GM12878 (cell line): Measurements from ENCODE around the gene LZIC. TPM values are rescaled to one million over a fixed set of nuclear protein-coding genes. Genes with fewer than 3 reads are reported as not detected.

Experiments
- BHLHE40 ChIP-seq, 2 experiments: fragments of 450-650 bp in 1 of 2; IDR thresholded peaks; 2 replicates each; pipeline ENCODE4 v1.6.1; 2011 to 2017; ENCODE audit warnings: low read depth in 2 of 2, borderline replicate concordance in 1 of 2, improper control_type of control experiment in 1 of 2, low read length in 1 of 2, mild to moderate bottlenecking in 1 of 2
- BMI1 ChIP-seq: fragments of 450-650 bp; IDR thresholded peaks from 2 replicates; pipeline ENCODE4 v1.6.1; 2016; ENCODE audit warnings: mild to moderate bottlenecking, moderate library complexity, borderline replicate concordance
- CEBPZ ChIP-seq: fragments of 150-350 bp; IDR thresholded peaks from 2 replicates; pipeline ENCODE4 v1.6.1; 2016; ENCODE audit warnings: low read depth, low read length
- CREB1 ChIP-seq: IDR thresholded peaks from 2 replicates; pipeline ENCODE4 v1.6.1; 2012; ENCODE audit warnings: low read depth, mild to moderate bottlenecking, inconsistent platforms
- CREM ChIP-seq: IDR thresholded peaks from 2 replicates; pipeline ENCODE4 v1.6.1; 2014; ENCODE audit warnings: antibody characterized with exemption, low read depth
- ETV6 ChIP-seq, 2 experiments: fragments of 450-650 bp in 1 of 2; IDR thresholded peaks in 1 of 2; conservative IDR thresholded peaks in 1 of 2; 2 replicates each; pipeline ENCODE4 v1.6.1; 2014; ENCODE audit warnings: antibody characterized with exemption in 1 of 2, borderline replicate concordance in 1 of 2, low read depth in 1 of 2, mild to moderate bottlenecking in 1 of 2, moderate library complexity in 1 of 2
- FOS ChIP-seq: IDR thresholded peaks from 3 replicates; pipeline ENCODE4 v1.6.1; 2011; ENCODE audit warnings: borderline replicate concordance; ENCODE audit not compliant: insufficient read length; ENCODE audit errors: extremely low read depth
- FOXK2 ChIP-seq: fragments of 450-650 bp; IDR thresholded peaks from 2 replicates; pipeline ENCODE4 v1.6.1; 2017; ENCODE audit warnings: mild to moderate bottlenecking, moderate library complexity
- IKZF2 ChIP-seq, 2 experiments: fragments of 450-650 bp; IDR thresholded peaks; 2 replicates each; pipeline ENCODE4 v1.6.1; 2017; ENCODE audit warnings: mild to moderate bottlenecking in 2 of 2, moderate library complexity in 2 of 2
- MLLT1 ChIP-seq: fragments of 450-650 bp; IDR thresholded peaks from 2 replicates; pipeline ENCODE4 v1.6.1; 2016; ENCODE audit warnings: mild to moderate bottlenecking
- MYC ChIP-seq: IDR thresholded peaks from 2 replicates; pipeline ENCODE4 v1.6.1; 2011; ENCODE audit warnings: mild to moderate bottlenecking, low read length, moderate library complexity, inconsistent platforms; ENCODE audit not compliant: insufficient read depth, insufficient replicate concordance, insufficient read length, severe bottlenecking
- PML ChIP-seq: IDR thresholded peaks from 2 replicates; pipeline ENCODE4 v1.6.1; 2012; ENCODE audit warnings: low read length, inconsistent platforms
- RAD51 ChIP-seq: fragments of 450-650 bp; IDR thresholded peaks from 2 replicates; pipeline ENCODE4 v1.6.1; 2016; ENCODE audit warnings: moderate library complexity, mild to moderate bottlenecking, inconsistent platforms
- RELB ChIP-seq: fragments of 450-650 bp; IDR thresholded peaks from 2 replicates; pipeline ENCODE4 v1.6.1; 2017; ENCODE audit warnings: low read depth, mild to moderate bottlenecking, moderate library complexity
- RUNX3 ChIP-seq: IDR thresholded peaks from 2 replicates; pipeline ENCODE4 v1.6.1; 2012; ENCODE audit warnings: low read length, inconsistent platforms
- SKIL ChIP-seq: fragments of 450-650 bp; IDR thresholded peaks from 2 replicates; pipeline ENCODE4 v1.6.1; 2017; ENCODE audit warnings: mild to moderate bottlenecking, low read depth, inconsistent platforms; ENCODE audit not compliant: poor library complexity, severe bottlenecking
- SMAD5 ChIP-seq: IDR thresholded peaks from 2 replicates; pipeline ENCODE4 v1.6.1; 2016; ENCODE audit warnings: antibody characterized with exemption, low read depth
- SMARCA5 ChIP-seq: fragments of 450-650 bp; IDR thresholded peaks from 2 replicates; pipeline ENCODE4 v1.6.1; 2017; ENCODE audit warnings: mild to moderate bottlenecking
- TAF1 ChIP-seq: IDR thresholded peaks from 2 replicates; pipeline ENCODE4 v1.6.1; 2011; ENCODE audit warnings: mild to moderate bottlenecking, low read depth, low read length, borderline replicate concordance
- YY1 ChIP-seq: IDR thresholded peaks from 2 replicates; pipeline ENCODE4 v1.6.1; 2011; ENCODE audit warnings: low read depth, mild to moderate bottlenecking, low read length
- polyA plus RNA-seq, 11 experiments: library from polyadenylated mRNA; depleted of rRNA in 4 of 11; unstranded in 6 of 11; stranded (reverse) in 5 of 11; fragments of >200 nt; fragmentation: Nextera tagmentation in 4 of 11; fragmentation: Illumina TruSeq in 1 of 11; extraction: Ambion mirVana in 4 of 11; extraction: Trizol in 1 of 11; gene quantifications; 1 replicate in 1 of 11; 2 replicates in 10 of 11; pipeline versions ENCODE4 v1.2.1 to v1.2.3, GENCODE V29; 2011 to 2016; ENCODE audit warnings: inconsistent platforms in 2 of 11, missing spikeins in 2 of 11, low read depth in 1 of 11
- total RNA-seq, 4 experiments: library from RNA; depleted of rRNA in 3 of 4; stranded (reverse); fragments of >200 nt in 3 of 4; fragmentation: Illumina TruSeq in 1 of 4; extraction: Trizol in 1 of 4; gene quantifications; 2 replicates each; pipeline versions ENCODE4 v1.2.1 to v1.2.3, GENCODE V29; 2013 to 2021

LZIC gene
- total and polyA plus RNA-seq, 10 of the 15 experiments (the other 5 are each of a cell fraction or from before 2014, with no cell fraction given) = 7.3 to 30.3 (median 17.1) TPM

GRCh38 chr1:9910423-9911178, 32.6 kb downstream of the LZIC start (continued):
- no peak for TF ChIP-seq BMI1
- TF ChIP-seq IKZF2 (IDR thresholded peaks at IDR 0.05) = peak; percentile 44 to 52; a peak in 3 of 4 replicates
- no peak for TF ChIP-seq CEBPZ
- no peak for TF ChIP-seq SMAD5
- TF ChIP-seq FOS = no peak
- TF ChIP-seq SKIL = peak; percentile 25
- peak in 1 of 2 experiments; percentile 40; a peak in 1 of 4 replicates for TF ChIP-seq BHLHE40 (IDR thresholded peaks at IDR 0.05; ENCODE audit: borderline replicate concordance in 1 of 2, low read depth in 2 of 2, low read length in 1 of 2)
- no peak for TF ChIP-seq RAD51
- TF ChIP-seq CREM = no peak
- no peak for TF ChIP-seq ETV6 (conservative IDR thresholded peaks at IDR 0.05 in 1 of 2, IDR thresholded peaks at IDR 0.05 in 1 of 2; ENCODE audit: borderline replicate concordance in 1 of 2, low read depth in 1 of 2)
- peak; percentile 58; the same call in 1 of the 2 replicates for TF ChIP-seq YY1
- TF ChIP-seq TAF1 = no peak
- peak; percentile 69 for TF ChIP-seq RUNX3
- TF ChIP-seq MLLT1 = 0 out of 2 replicates have a peak, but pooled peaks have one; percentile 25
- no peak; the same call in none of the 2 replicates for TF ChIP-seq CREB1
- TF ChIP-seq PML = peak; percentile 52; the same call in 1 of the 2 replicates
- peak; percentile 87 for TF ChIP-seq RELB
- peak; percentile 88 for TF ChIP-seq FOXK2
- TF ChIP-seq SMARCA5 = no peak
- peak; percentile 47 for TF ChIP-seq MYC
